Thyroid gland (tissue), 4 donors: ENCODE data around the gene ZBTB49.

Source experiments
- POLR2A ChIP-seq, 2 donors: fragments of 450-650 bp; IDR thresholded peaks; one replicate each; pipeline ENCODE4 v1.6.1; 2017; ENCODE audit warnings: antibody characterized with exemption in 2 of 2, mild to moderate bottlenecking in 2 of 2, moderate library complexity in 1 of 2
- TF ChIP-seq, protein P1 (sequence below), 6 experiments: fragments of 200-600 bp in 3 of 6; fragments of 450-650 bp in 3 of 6; sonication (generic) in 3 of 6; IDR thresholded peaks; one replicate each; pipeline ENCODE4 v1.5.1; 2016 to 2019; ENCODE audit warnings: antibody characterized with exemption in 6 of 6, mild to moderate bottlenecking in 2 of 6, inconsistent platforms in 1 of 6, moderate library complexity in 1 of 6

DNA sequence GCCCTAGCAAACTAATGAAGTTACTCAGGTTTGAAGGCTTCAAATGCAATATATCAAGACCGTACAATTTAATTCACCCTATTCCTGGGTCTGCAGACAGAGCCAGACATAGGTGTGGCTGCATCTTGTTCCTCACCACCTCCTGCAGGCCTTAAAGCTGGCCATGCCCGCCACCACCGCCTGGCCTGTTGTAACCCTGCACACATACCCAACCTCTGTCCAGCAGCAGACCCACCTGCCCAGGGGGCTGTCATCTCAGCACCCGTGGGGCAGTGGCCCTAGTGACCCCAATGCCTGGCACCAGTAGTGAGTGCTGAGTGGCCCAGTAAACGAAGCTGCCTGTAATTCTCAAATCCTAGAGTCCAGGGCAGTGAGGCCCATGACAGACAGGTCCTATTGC is 40.7 kb downstream of the ZBTB49 start:
- TF ChIP-seq, protein P1, sequence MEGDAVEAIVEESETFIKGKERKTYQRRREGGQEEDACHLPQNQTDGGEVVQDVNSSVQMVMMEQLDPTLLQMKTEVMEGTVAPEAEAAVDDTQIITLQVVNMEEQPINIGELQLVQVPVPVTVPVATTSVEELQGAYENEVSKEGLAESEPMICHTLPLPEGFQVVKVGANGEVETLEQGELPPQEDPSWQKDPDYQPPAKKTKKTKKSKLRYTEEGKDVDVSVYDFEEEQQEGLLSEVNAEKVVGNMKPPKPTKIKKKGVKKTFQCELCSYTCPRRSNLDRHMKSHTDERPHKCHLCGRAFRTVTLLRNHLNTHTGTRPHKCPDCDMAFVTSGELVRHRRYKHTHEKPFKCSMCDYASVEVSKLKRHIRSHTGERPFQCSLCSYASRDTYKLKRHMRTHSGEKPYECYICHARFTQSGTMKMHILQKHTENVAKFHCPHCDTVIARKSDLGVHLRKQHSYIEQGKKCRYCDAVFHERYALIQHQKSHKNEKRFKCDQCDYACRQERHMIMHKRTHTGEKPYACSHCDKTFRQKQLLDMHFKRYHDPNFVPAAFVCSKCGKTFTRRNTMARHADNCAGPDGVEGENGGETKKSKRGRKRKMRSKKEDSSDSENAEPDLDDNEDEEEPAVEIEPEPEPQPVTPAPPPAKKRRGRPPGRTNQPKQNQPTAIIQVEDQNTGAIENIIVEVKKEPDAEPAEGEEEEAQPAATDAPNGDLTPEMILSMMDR (IDR thresholded peaks at IDR 0.05) = no peak
- TF ChIP-seq POLR2A (IDR thresholded peaks at IDR 0.05) = no peak
